COLO829 (cell line): ENCODE measurements around the gene TEX48.

Experiments
- DNase-seq: peaks from one replicate; pipeline ENCODE4 v3.0.0; 2012; ENCODE audit warnings: low spot score

TEX48 gene

GRCh38 chr9:114681594-114682332 lies at the start of gene TEX48:
TSS of gene TEX48 (minus strand) at chr9:114682192. CDS start at chr9:114671723, 10,469 bp downstream.
- peak; percentile 63 for DNase-seq

- no peak for DNase-seq
These were observed 49.7 kb upstream of the TEX48 start for GRCh38 chr9:114731701-114732100.

GRCh38 chr9:114729706-114730105 lies 47.7 kb upstream of the TEX48 start:
- DNase-seq: no peak

- no peak for DNase-seq
These were observed 43.9 kb upstream of the TEX48 start for GRCh38 chr9:114725930-114726329.

- no peak for DNase-seq
These were observed 42.8 kb upstream of the TEX48 start for GRCh38 chr9:114724744-114725143.

- DNase-seq: no peak
These were observed 41.9 kb upstream of the TEX48 start for GRCh38 chr9:114723931-114724330.

GRCh38 chr9:114722937-114723620 lies 41.1 kb upstream of the TEX48 start:
- no peak for DNase-seq

- DNase-seq: no peak
These were observed 40.2 kb upstream of the TEX48 start for GRCh38 chr9:114722081-114722621.

- no peak for DNase-seq
These were observed 39.6 kb upstream of the TEX48 start for GRCh38 chr9:114721491-114722079.

GRCh38 chr9:114720086-114720676 lies 38.2 kb upstream of the TEX48 start:
- no peak for DNase-seq

GRCh38 chr9:114719290-114719689 lies 37.3 kb upstream of the TEX48 start:
- no peak for DNase-seq

- DNase-seq: no peak
These were observed 36.8 kb upstream of the TEX48 start for GRCh38 chr9:114718801-114719221.

- DNase-seq: no peak
These were observed 36.0 kb upstream of the TEX48 start for GRCh38 chr9:114717908-114718486.

- DNase-seq: no peak
These were observed 27.6 kb upstream of the TEX48 start for GRCh38 chr9:114709636-114710035.

- no peak for DNase-seq
These were observed 24.7 kb upstream of the TEX48 start for GRCh38 chr9:114706711-114707110.

- DNase-seq: no peak
These were observed 20.0 kb upstream of the TEX48 start for GRCh38 chr9:114701988-114702387.

GRCh38 chr9:114697951-114698351 lies 16.0 kb upstream of the TEX48 start:
- DNase-seq: no peak

GRCh38 chr9:114696814-114697544 lies 15.0 kb upstream of the TEX48 start:
- DNase-seq: no peak

GRCh38 chr9:114695948-114696347 lies 14.0 kb upstream of the TEX48 start:
- DNase-seq: no peak

- no peak for DNase-seq
These were observed 12.8 kb upstream of the TEX48 start for GRCh38 chr9:114694719-114695269.

- DNase-seq: no peak
These were observed 12.2 kb upstream of the TEX48 start for GRCh38 chr9:114694146-114694545.
